22Rv1 (cell line): ENCODE results near the gene NOC2L.

Experiments
- H3K27ac ChIP-seq: fragments of 450-650 bp; 2 replicates; pipeline ENCODE4 v1.5.1; 2017
- ZFX ChIP-seq: fragments of 450-650 bp; IDR thresholded peaks from 2 replicates; pipeline ENCODE4 v1.6.1; 2017; ENCODE audit warnings: antibody characterized with exemption, borderline replicate concordance
- TF ChIP-seq, protein P1 (sequence below): fragments of 450-650 bp; IDR thresholded peaks from 2 replicates; pipeline ENCODE4 v1.5.1; 2017; ENCODE audit warnings: mild to moderate bottlenecking

The NOC2L gene

DNA sequence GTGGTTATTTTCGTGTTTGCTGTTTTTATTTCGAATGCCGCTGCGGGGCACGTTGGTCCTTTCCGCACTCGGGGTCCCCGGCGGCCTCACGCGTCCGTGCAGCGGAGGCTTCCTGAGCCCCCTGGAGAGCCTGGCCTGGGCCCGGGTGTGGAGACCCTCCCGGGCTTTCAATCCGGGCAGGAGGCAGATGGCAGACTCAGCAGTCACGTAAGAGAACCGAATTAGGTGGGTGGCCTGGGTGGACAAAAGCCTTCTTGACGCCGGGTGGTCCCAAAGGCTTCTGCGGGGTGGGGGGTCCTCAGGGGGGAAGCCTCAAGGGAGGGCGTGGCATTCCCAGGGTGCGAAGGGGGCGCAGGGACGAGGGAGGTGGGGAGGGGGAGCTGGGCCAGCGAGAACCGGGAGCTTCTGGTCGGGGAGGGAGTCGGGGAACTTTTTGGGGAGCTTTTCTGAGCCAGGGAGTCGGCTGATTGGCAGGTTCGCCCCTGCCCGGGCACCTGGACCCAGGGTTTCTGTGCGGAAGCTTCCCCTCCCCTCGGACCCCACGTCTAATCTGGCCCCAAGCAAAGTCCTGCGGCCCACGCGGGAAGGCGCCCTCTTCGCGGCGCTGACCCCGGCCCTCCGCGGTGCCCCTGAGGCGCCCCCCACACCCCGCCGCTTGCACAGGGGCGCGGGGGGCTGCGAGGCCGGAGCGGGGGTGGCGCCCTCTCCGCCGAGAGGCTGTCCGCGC is 42.2 kb upstream of the NOC2L start:
- TF ChIP-seq ZFX: no peak
- TF ChIP-seq, protein P1, sequence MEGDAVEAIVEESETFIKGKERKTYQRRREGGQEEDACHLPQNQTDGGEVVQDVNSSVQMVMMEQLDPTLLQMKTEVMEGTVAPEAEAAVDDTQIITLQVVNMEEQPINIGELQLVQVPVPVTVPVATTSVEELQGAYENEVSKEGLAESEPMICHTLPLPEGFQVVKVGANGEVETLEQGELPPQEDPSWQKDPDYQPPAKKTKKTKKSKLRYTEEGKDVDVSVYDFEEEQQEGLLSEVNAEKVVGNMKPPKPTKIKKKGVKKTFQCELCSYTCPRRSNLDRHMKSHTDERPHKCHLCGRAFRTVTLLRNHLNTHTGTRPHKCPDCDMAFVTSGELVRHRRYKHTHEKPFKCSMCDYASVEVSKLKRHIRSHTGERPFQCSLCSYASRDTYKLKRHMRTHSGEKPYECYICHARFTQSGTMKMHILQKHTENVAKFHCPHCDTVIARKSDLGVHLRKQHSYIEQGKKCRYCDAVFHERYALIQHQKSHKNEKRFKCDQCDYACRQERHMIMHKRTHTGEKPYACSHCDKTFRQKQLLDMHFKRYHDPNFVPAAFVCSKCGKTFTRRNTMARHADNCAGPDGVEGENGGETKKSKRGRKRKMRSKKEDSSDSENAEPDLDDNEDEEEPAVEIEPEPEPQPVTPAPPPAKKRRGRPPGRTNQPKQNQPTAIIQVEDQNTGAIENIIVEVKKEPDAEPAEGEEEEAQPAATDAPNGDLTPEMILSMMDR: no peak
- H3K27ac ChIP-seq: peak overlapping the region; percentile 99

DNA sequence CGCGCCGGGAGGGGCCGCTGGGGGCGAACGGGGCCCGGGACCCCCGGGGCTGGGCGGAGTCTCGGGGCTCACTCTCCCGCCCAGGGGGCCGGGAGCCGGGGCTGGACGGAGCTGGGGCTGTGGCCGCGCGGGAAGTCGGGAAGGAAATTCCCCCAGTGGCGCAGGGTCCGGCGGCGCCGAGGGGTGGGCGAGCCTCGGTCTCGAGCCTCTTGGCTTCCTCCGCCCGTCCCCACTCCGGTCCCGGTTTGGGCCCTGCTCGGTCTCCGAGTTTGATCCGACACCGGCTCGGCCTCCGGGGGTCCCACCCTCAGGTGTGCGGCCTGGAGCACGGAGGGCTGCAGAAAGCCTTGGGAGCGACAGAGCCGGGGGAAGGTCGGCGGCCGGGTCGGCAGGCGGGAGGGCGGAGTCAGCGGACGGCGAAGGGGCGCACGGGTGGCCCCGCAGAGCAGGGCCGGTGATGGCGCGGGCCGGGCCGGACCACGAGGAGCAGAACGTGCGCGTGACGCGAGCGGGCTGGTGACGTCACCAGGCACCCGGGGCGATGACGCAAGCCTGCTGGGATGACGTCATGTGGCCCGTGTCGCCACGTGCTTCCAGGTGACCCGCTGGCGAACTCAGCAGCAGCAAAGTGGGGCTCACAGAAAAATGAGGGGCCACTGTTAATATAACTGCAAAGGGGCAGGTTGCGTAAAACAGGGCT is 41.5 kb upstream of the NOC2L start:
- peak overlapping the region; percentile 99 for H3K27ac ChIP-seq
- no peak for TF ChIP-seq ZFX
- TF ChIP-seq, protein P1: no peak

DNA sequence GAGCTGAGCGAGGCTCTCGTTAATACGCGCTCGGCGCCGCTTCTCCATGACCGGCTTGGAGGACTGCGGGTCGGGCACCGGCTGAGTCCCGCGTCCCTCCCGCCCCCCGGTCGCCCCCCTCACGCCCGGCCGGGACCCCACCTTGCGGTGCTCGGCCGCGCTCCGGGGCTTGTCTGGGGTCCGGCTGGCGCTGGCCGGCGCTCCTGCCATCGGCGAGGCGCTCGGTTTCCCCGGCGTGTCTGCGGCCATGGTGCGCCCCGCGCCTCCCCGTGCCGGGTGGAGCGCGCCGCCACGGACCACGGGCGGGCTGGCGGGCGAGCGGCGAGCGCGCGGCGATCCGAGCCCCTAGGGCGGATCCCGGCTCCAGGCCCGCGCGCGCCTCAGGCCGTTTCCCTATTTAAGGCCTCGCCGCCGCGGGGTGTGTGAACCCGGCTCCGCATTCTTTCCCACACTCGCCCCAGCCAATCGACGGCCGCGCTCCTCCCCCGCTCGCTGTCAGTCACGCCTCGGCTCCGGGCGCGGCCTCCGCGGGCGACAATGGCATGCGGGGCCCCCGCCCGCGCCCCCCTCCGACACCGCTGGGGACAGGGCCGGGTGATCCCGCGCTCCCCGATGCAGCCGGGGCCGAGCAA is 40.8 kb upstream of the NOC2L start, which contains the start of gene HES4:
TSS of gene HES4 (minus strand) at position 373 of the 632 bp plus-strand sequence. CDS start at position 249, 124 bp downstream.
- peak within 1 kb of the TSS; percentile 99 for H3K27ac ChIP-seq
- no peak for TF ChIP-seq ZFX
- TF ChIP-seq, protein P1: no peak

DNA sequence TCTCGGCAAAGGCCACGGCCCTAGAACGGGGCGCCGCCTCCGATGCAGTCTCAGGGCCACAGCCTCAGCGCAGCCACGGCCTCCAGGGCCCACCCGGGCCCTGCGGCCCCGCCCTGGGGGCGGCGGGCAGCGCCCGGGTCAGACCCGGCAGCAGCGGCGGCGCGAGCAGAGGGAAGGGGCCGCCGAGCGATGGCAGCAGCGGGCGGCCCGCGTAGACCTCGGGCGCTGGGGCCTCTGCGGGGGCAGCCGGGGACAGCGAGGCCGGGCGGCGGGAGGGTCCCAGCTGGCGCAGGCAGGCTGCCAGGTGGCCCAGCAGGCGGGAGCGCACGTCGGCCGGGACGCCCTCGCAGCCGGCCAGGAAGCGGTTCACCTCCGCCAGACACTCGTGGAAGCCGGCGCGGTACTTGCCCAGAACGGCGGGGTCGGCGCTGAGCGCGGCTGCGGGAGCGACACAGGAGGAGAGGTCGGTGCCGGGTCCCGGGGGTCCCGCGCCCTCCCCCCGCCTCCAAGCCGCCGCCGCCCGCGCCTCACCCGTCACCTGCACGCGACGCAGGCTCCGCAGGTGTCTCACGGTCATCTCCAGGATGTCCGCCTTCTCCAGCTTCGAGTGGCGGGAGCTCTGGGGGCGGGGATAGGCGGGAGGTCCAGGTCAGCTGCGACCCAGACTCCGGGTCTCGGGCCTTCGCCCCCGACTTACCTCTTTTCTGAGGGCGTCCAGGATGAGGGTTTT is 40.1 kb upstream of the NOC2L start:
- TF ChIP-seq, protein P1: peak; percentile 26; the same call in 1 of the 2 replicates
- TF ChIP-seq ZFX: no peak
- H3K27ac ChIP-seq: peak overlapping the region; percentile 99

DNA sequence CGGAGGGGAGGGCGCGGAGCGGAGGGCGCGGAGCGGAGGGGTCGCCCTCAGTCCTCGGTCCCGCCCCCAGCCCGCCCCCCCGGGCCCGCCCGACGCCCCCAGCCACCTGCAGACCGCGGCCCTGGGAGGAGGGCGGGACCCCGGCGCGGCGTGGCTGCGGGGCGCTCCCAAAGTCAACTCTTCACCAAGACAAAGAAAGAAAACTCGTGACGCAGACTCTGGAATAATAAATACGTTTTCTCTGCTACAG is 39.6 kb upstream of the NOC2L start:
- H3K27ac ChIP-seq: peak overlapping the region; percentile 99
- TF ChIP-seq, protein P1: no peak
- no peak for TF ChIP-seq ZFX

DNA sequence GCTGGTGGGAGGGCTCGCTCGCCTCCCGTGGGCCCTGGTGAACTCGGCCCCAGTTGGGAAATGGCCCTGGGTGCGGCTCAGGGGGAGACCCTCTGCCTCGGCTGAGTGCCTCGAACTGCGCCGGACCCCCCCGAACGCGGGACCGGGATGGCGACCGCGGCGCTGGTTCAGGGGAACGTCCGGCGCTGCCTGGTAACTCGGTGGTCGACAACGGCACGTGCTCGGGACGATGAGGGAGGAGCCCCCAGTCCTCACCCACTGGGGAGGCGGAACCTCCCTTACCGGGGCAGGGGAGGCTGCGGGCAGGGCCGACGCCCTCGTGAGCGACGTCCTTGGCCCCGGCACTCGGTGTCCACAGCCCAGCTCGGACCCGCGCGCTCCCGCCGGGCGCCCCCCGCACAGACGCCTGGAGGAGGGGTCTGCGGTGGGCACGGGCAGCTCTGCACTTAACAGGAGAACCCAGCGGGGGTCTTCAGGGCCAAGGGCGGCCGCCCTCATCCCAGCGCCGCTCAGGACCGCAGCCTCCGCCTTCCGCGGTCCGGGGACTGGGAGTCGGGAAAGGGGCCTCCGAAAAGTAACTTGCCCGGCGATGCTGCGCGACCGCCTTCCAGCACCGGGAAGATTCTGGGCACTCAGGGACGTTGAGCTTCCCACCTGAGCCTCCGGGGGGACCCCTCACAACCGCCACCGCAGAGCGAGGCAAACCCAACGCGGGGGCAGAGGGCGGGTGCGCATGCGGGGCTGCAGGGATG is 39.1 kb upstream of the NOC2L start:
- TF ChIP-seq, protein P1: no peak
- no peak for TF ChIP-seq ZFX
- peak overlapping the region; percentile 99 for H3K27ac ChIP-seq
